Body of pancreas (tissue), 4 donors: ENCODE data around the gene SLX4IP. TPM values are rescaled to one million over a fixed set of nuclear protein-coding genes. Genes with fewer than 3 reads are reported as not detected.
"Not testable (repeated sequence)": the region's sequence is repeated elsewhere in the genome, so short reads cannot be mapped to it uniquely, and the experiment has no call there.

ENCODE experiments used
- ATAC-seq: fragments of 150-250 bp; one replicate; pipeline ENCODE4 v1.9.1; 2016
- DNase-seq, 4 donors: peaks; one replicate each; pipeline ENCODE4 v3.0.0-alpha.2; 2019
- H3K27ac ChIP-seq, 4 donors: fragments of 200-600 bp; sonication (generic); 1 replicate in 3 of 4; 2 replicates in 1 of 4; pipeline versions ENCODE4 v1.5.1 to v1.6.1; 2016 to 2019; ENCODE audit warnings: mild to moderate bottlenecking in 1 of 4, mixed read lengths in 1 of 4, moderate library complexity in 1 of 4
- H3K27me3 ChIP-seq, 2 donors: fragments of 200-600 bp; sonication (generic); one replicate each; pipeline ENCODE4 v1.6.0; 2016; ENCODE audit warnings: mild to moderate bottlenecking in 1 of 2
- H3K36me3 ChIP-seq, 2 donors: fragments of 200-600 bp; sonication (generic); replicated peaks in 1 of 2; 2 replicates each; pipeline ENCODE4 v1.5.1; 2016; ENCODE audit warnings: low read depth in 2 of 2; ENCODE audit not compliant: insufficient read depth in 1 of 2
- H3K4me1 ChIP-seq: fragments of 200-600 bp; sonication (generic); one replicate; pipeline ENCODE4 v1.6.0; 2016
- H3K4me3 ChIP-seq, 2 donors: fragments of 200-600 bp; sonication (generic); 1 replicate in 1 of 2; 2 replicates in 1 of 2; pipeline ENCODE4 v1.5.1; 2016 to 2019
- H3K9me3 ChIP-seq, 3 donors: fragments of 200-600 bp; sonication (generic); 1 replicate in 2 of 3; 2 replicates in 1 of 3; pipeline ENCODE4 v1.5.1; 2016
- CTCF ChIP-seq, 7 experiments: fragments of 450-650 bp in 4 of 7; fragments of 200-600 bp in 3 of 7; sonication (generic) in 3 of 7; IDR thresholded peaks; one replicate each; pipeline ENCODE4 v1.5.1; 2016 to 2019; ENCODE audit warnings: antibody characterized with exemption in 7 of 7
- POLR2A ChIP-seq, 3 donors: fragments of 450-650 bp; IDR thresholded peaks; one replicate each; pipeline ENCODE4 v1.6.1; 2016; ENCODE audit warnings: antibody characterized with exemption in 3 of 3, mild to moderate bottlenecking in 2 of 3
- WGBS, 2 donors: methylation state at CpG; one replicate each; pipeline ENCODE4 v1.1.5; 2017; 5-methylcytosine and 5-hydroxymethylcytosine counted together
- intact Hi-C: fragments of 100-400 bp; cut with DNase I; formaldehyde crosslinking; loops from one replicate; pipeline ENCODE4 v1.15.1; 2023
- total RNA-seq, 2 donors: library from RNA; depleted of rRNA; stranded (reverse); fragments of >200 nt; gene quantifications; one replicate each; pipeline ENCODE4 v1.1.0, GENCODE V29; 2016

SLX4IP gene
- total RNA-seq, 2 donors from 2014 or later: 4.3 to 4.7 TPM

GRCh38 chr20:10390709-10391108 lies 44.4 kb upstream of the SLX4IP start:
- no peak for ATAC-seq
- no peak overlapping the region for H3K27ac ChIP-seq
- no peaks in the 10 kb centered on the region for H3K4me1 ChIP-seq
- no peaks in the 10 kb centered on the region for H3K36me3 ChIP-seq
- H3K27me3 ChIP-seq: no peaks in the 10 kb centered on the region
- H3K9me3 ChIP-seq: no peaks in the 10 kb centered on the region
- intact Hi-C loops: no loop called here
- WGBS, 2 donors: 62 to 64% methylated on average over 2 of the region's 2 CpGs
- no peak overlapping the region for H3K4me3 ChIP-seq
- TF ChIP-seq CTCF (IDR thresholded peaks at IDR 0.05) (no peak), POLR2A (IDR thresholded peaks at IDR 0.05) (no peak)
- DNase-seq: no peak

- intact Hi-C loops: not testable (repeated sequence)
- 93 to 94% methylated on average over 15 to 17 of the region's 32 CpGs for WGBS, 2 donors
These were observed 40.4 kb upstream of the SLX4IP start for GRCh38 chr20:10394752-10395151.

GRCh38 chr20:10398834-10399369 lies 36.2 kb upstream of the SLX4IP start:
- Histone ChIP-seq H3K36me3 (no peaks in the 10 kb centered on the region), H3K4me3 (no peak overlapping the region), H3K9me3 (no peaks in the 10 kb centered on the region), H3K27me3 (no peaks in the 10 kb centered on the region), H3K4me1 (peaks cover 6% of the 10 kb centered on the region), H3K27ac (no peak overlapping the region)
- no peak for DNase-seq
- intact Hi-C loops: no loop called here
- no peak for ATAC-seq
- TF ChIP-seq POLR2A (IDR thresholded peaks at IDR 0.05) (no peak), CTCF (IDR thresholded peaks at IDR 0.05) (no peak)
- 56 to 71% methylated on average over 3 of the region's 3 CpGs for WGBS, 2 donors

More at GRCh38 chr20:10394752-10395151, 40.4 kb upstream of the SLX4IP start:
- not testable (repeated sequence) for H3K27ac ChIP-seq, ATAC-seq, H3K27me3 ChIP-seq, H3K4me1 ChIP-seq, DNase-seq, H3K36me3 ChIP-seq, H3K4me3 ChIP-seq, H3K9me3 ChIP-seq

GRCh38 chr20:10402938-10403608 lies 32.0 kb upstream of the SLX4IP start:
- H3K4me3 ChIP-seq: no peak overlapping the region
- DNase-seq (no peak), ATAC-seq (no peak)
- 83 to 87% methylated on average over 3 of the region's 3 CpGs for WGBS, 2 donors
- intact Hi-C loops: no loop called here
- peaks cover 6% of the 10 kb centered on the region for H3K4me1 ChIP-seq
- no peak for TF ChIP-seq POLR2A (IDR thresholded peaks at IDR 0.05)
- no peaks in the 10 kb centered on the region for H3K27me3 ChIP-seq
- H3K36me3 ChIP-seq: peaks cover 0 to 6% of the 10 kb centered on the region in 2 donors
- no peaks in the 10 kb centered on the region for H3K9me3 ChIP-seq
- no peak overlapping the region for H3K27ac ChIP-seq

- no peak for TF ChIP-seq CTCF (IDR thresholded peaks at IDR 0.05)
- TF ChIP-seq POLR2A (IDR thresholded peaks at IDR 0.05): no peak
- peaks cover 6% of the 10 kb centered on the region for H3K4me1 ChIP-seq
- peaks cover 0 to 6% of the 10 kb centered on the region in 2 donors for H3K36me3 ChIP-seq
- ATAC-seq (no peak), DNase-seq (no peak)
- H3K27me3 ChIP-seq: no peaks in the 10 kb centered on the region
- 89 to 98% methylated on average over 2 of the region's 2 CpGs for WGBS, 2 donors
- no peak overlapping the region for H3K4me3 ChIP-seq
- no peaks in the 10 kb centered on the region for H3K9me3 ChIP-seq
- no peak overlapping the region for H3K27ac ChIP-seq
- intact Hi-C loops: no loop called here
These were observed 31.0 kb upstream of the SLX4IP start for GRCh38 chr20:10404023-10404628.
